Adrenal gland (tissue), 12 donors: ENCODE data around the gene TRIM37. TPM values are rescaled to one million over a fixed set of nuclear protein-coding genes. Genes with fewer than 3 reads are reported as not detected.
A peak's percentile ranks its signal among the peaks of the same experiment; 100 is the strongest.

Experiments
- DNase-seq, 7 donors: peaks; one replicate each; pipeline ENCODE4 v3.0.0-alpha.2; 2019 to 2020
- H3K27ac ChIP-seq, 5 donors: fragments of 200-600 bp; sonication (generic) in 4 of 5; 1 replicate in 3 of 5; 2 replicates in 2 of 5; pipeline versions ENCODE4 v1.5.1 to v1.8.0; 2016 to 2020; ENCODE audit warnings: mild to moderate bottlenecking in 1 of 5
- H3K27me3 ChIP-seq: fragments of 200-600 bp; 2 replicates; pipeline ENCODE4 v1.8.0; 2021
- H3K36me3 ChIP-seq, 2 donors: fragments of 200-600 bp; replicated peaks in 1 of 2; 1 replicate in 1 of 2; 2 replicates in 1 of 2; pipeline versions ENCODE4 v1.5.1 to v1.8.0; 2018 to 2022
- H3K4me1 ChIP-seq, 2 donors: fragments of 200-600 bp; replicated peaks in 1 of 2; 1 replicate in 1 of 2; 2 replicates in 1 of 2; pipeline versions ENCODE4 v1.5.1 to v1.8.0; 2018 to 2021
- H3K4me3 ChIP-seq, 4 donors: fragments of 200-600 bp; sonication (generic) in 3 of 4; one replicate each; pipeline ENCODE4 v1.5.1; 2016 to 2018
- H3K9me3 ChIP-seq, 3 donors: fragments of 200-600 bp; sonication (generic) in 1 of 3; replicated peaks in 1 of 3; 1 replicate in 2 of 3; 2 replicates in 1 of 3; pipeline versions ENCODE4 v1.5.1 to v1.8.0; 2016 to 2021
- POLR2A ChIP-seq, 2 donors: fragments of 450-650 bp; IDR thresholded peaks; one replicate each; pipeline ENCODE4 v1.6.1; 2017; ENCODE audit warnings: antibody characterized with exemption in 2 of 2, mild to moderate bottlenecking in 2 of 2, moderate library complexity in 1 of 2
- WGBS, 4 donors: extraction: QIAGEN DNeasy Blood & Tissue Kit in 2 of 4; methylation state at CpG; one replicate each; pipeline versions ENCODE4 v1.1.5 to v1.1.7; 2013 to 2017; 5-methylcytosine and 5-hydroxymethylcytosine counted together
- intact Hi-C, 2 donors: fragments of 100-400 bp; cut with DNase I; formaldehyde crosslinking; loops; one replicate each; pipeline versions ENCODE4 v1.14.1 to v1.15.0; 2022 to 2023
- polyA plus RNA-seq, 3 donors: library from polyadenylated mRNA; stranded (reverse); fragments of 200-250 nt in 2 of 3; fragments of 350-450 nt in 1 of 3; fragmentation: Illumina TruSeq in 1 of 3; extraction: RNeasy Lipid Tissue Mini Kit (QIAGEN cat#74804) in 1 of 3; gene quantifications; one replicate each; pipeline ENCODE4 v1.2.3, GENCODE V29; 2013 to 2014
- total RNA-seq, 9 donors: library from RNA; depleted of rRNA in 4 of 9; stranded (reverse); fragments of >200 nt in 4 of 9; fragments of 120-200 nt in 1 of 9; fragmentation: NEBNext Ultra II Directional in 1 of 9; extraction: Animal tissue kit (Norgen Biotek cat#: 25700) in 1 of 9; gene quantifications; one replicate each; pipeline versions ENCODE4 v1.1.0 to v1.2.4, GENCODE V29; 2013 to 2023
- TF ChIP-seq, protein P1 (sequence below), 6 experiments: fragments of 450-650 bp in 4 of 6; fragments of 200-600 bp in 2 of 6; sonication (generic) in 1 of 6; IDR thresholded peaks; 1 replicate in 5 of 6; 2 replicates in 1 of 6; pipeline versions ENCODE4 v1.5.1 to v1.8.0; 2016 to 2021; ENCODE audit warnings: antibody characterized with exemption in 6 of 6, mild to moderate bottlenecking in 2 of 6, moderate library complexity in 1 of 6
- donor health status: healthy with polysubstance abuse.
- donor health status: Bipolar disorder and iron deficiency.
- donor health status: DM: yes; HTN: yes; CAD: no.
- donor health status: DM: no; HTN: no; CAD: no.
- donor health status: DM: no; HTN: no; CAD: no.
- donor health status: DM: yes; HTN: yes; CAD: no.

TRIM37 gene
- total and polyA plus RNA-seq, 12 donors = 6.0 to 37.2 (median 25.0) TPM

DNA sequence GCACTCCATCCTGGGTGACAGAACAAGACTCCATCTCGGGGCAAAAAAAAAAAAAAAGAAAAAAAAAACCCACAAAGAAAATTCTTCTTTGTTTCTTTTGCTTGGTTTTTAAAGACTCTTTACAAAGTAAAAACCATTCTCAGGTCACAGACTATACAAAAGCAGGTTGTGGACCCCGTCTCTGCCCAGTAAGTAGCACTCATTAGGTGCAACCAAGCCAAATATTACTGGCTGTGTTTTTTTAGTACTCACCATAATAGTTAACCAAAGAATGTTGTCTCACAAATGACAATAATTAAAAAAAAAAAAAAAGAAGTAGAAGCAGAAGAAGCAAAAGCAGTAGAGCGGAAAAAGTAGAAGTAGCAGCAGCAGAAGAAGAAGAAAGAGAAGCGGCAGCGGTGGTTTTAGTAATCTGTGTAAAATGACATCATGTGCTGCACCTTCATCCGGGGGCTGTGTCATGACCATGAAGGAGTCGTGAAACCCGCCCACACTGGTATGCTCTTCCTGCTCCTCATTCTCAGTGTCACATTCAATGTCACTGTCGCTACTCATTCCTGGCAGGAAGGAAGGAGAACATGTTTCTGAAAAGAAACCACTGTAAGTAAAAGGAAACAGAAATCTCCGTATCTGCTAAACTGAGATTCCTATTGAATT lies 105.4 kb downstream of the TRIM37 start:
- H3K27me3 ChIP-seq = no peaks in the 10 kb centered on the region
- H3K36me3 ChIP-seq = no peaks in the 10 kb centered on the region
- 22 to 27% (median 25%) methylated on average over 10 of the region's 10 CpGs for WGBS, 4 donors
- TF ChIP-seq, protein P1, sequence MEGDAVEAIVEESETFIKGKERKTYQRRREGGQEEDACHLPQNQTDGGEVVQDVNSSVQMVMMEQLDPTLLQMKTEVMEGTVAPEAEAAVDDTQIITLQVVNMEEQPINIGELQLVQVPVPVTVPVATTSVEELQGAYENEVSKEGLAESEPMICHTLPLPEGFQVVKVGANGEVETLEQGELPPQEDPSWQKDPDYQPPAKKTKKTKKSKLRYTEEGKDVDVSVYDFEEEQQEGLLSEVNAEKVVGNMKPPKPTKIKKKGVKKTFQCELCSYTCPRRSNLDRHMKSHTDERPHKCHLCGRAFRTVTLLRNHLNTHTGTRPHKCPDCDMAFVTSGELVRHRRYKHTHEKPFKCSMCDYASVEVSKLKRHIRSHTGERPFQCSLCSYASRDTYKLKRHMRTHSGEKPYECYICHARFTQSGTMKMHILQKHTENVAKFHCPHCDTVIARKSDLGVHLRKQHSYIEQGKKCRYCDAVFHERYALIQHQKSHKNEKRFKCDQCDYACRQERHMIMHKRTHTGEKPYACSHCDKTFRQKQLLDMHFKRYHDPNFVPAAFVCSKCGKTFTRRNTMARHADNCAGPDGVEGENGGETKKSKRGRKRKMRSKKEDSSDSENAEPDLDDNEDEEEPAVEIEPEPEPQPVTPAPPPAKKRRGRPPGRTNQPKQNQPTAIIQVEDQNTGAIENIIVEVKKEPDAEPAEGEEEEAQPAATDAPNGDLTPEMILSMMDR (IDR thresholded peaks at IDR 0.05) = no peak
- TF ChIP-seq POLR2A (IDR thresholded peaks at IDR 0.05) = peak in 1 of 2 donors; percentile 81
- H3K9me3 ChIP-seq = no peaks in the 10 kb centered on the region
- DNase-seq = peak; percentile 64 to 90 (median 81)
- H3K27ac ChIP-seq = peak overlapping the region; percentile 39 to 77 (median 70)
- peaks cover 9 to 41% of the 10 kb centered on the region in 2 donors for H3K4me1 ChIP-seq
- H3K4me3 ChIP-seq = peak overlapping the region in 1 of 4 donors; percentile 37
- intact Hi-C loops = loop anchor here in 1 of 2 donors (10.0 kb wide), 1 partner anchor 476 kb away; no protein-coding TSS in a partner anchor

DNA sequence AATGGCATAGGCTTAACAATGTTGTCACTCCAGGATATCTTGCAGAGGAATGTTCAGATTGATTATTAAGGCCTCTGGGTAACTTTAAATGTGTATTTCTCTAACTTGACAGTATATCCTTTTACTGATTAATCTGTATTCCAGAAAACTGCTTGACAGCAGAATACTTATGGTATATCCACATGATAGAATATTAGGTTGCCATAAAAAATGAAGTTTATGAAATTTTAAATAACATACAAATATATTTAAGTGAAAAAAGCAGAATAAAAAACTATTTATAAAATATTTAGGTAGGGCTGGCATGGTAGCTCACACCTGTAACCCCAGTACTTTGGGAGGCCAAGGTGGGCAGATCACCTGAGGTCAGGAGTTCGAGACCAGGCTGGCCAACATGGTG lies 106.7 kb downstream of the TRIM37 start:
- Histone ChIP-seq H3K27me3 (no peaks in the 10 kb centered on the region), H3K4me1 (peaks cover 9 to 41% of the 10 kb centered on the region in 2 donors), H3K36me3 (no peaks in the 10 kb centered on the region), H3K27ac (no peak overlapping the region), H3K4me3 (no peak overlapping the region), H3K9me3 (no peaks in the 10 kb centered on the region)
- 90 to 96% (median 96%) methylated on average over 1 of the region's 1 CpG for WGBS, 4 donors
- no peak for TF ChIP-seq POLR2A (IDR thresholded peaks at IDR 0.05)
- TF ChIP-seq, protein P1 (IDR thresholded peaks at IDR 0.05) = no peak
- no peak for DNase-seq
- intact Hi-C loops = loop anchor here in 1 of 2 donors (10.0 kb wide), 1 partner anchor 475 kb away; no protein-coding TSS in a partner anchor

DNA sequence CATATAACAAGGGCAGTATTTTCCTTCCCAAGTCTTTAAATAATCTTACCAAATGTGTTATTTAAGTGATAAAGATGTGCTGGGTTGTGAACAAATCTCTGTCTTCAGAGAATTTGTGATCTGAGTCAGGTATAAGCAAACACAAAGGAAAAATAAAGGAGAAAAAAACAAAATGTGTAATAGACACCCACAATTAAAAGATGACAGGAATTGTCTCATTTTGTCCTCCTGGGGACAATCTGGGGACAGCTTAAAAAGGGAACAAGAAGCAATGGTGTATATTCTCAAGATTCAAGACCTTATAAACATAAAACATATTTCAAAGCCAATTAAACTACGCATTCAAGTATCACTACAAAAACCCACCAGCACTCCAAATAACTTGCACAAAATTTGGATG lies 107.2 kb downstream of the TRIM37 start:
- no peak for DNase-seq
- WGBS, 4 donors = 93 to 98% (median 95%) methylated on average over 1 of the region's 1 CpG
- Histone ChIP-seq H3K4me3 (no peak overlapping the region), H3K27me3 (no peaks in the 10 kb centered on the region), H3K4me1 (peaks cover 9 to 41% of the 10 kb centered on the region in 2 donors), H3K36me3 (no peaks in the 10 kb centered on the region), H3K27ac (peak overlapping the region in 1 of 5 donors; percentile 2), H3K9me3 (no peaks in the 10 kb centered on the region)
- intact Hi-C loops = no loop called here
- TF ChIP-seq, protein P1 (IDR thresholded peaks at IDR 0.05) = no peak
- no peak for TF ChIP-seq POLR2A (IDR thresholded peaks at IDR 0.05)

DNA sequence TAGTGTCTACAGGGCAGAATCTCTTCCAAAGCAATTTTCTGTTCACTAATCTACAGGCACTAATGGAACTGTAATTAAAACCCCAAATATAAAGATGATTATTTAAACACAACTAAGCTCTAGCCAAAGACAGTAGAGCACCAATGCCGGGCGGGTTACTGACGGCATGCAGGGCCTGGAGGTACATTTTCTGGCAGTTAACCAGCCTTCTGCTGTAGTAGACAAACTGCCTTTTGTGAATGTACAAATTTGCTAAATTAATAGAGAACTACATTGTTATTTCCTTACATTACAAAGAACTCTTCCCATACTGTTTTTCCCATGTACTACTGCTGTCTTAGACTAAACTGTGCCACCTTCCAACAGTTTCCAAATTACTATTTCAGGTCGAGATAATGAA lies 107.8 kb downstream of the TRIM37 start:
- TF ChIP-seq, protein P1 (IDR thresholded peaks at IDR 0.05) = no peak
- no peak for TF ChIP-seq POLR2A (IDR thresholded peaks at IDR 0.05)
- H3K36me3 ChIP-seq = no peaks in the 10 kb centered on the region
- H3K27me3 ChIP-seq = no peaks in the 10 kb centered on the region
- intact Hi-C loops = no loop called here
- no peaks in the 10 kb centered on the region for H3K9me3 ChIP-seq
- DNase-seq = no peak
- peak overlapping the region in 1 of 5 donors; percentile 2 for H3K27ac ChIP-seq
- H3K4me3 ChIP-seq = no peak overlapping the region
- peaks cover 9 to 41% of the 10 kb centered on the region in 2 donors for H3K4me1 ChIP-seq
- WGBS, 4 donors = 49 to 56% (median 54%) methylated on average over 4 of the region's 4 CpGs
